ENCODE results near the gene MPI. TPM values are rescaled to one million over a fixed set of nuclear protein-coding genes. Genes with fewer than 3 reads are reported as not detected.

The MPI gene, protein sequence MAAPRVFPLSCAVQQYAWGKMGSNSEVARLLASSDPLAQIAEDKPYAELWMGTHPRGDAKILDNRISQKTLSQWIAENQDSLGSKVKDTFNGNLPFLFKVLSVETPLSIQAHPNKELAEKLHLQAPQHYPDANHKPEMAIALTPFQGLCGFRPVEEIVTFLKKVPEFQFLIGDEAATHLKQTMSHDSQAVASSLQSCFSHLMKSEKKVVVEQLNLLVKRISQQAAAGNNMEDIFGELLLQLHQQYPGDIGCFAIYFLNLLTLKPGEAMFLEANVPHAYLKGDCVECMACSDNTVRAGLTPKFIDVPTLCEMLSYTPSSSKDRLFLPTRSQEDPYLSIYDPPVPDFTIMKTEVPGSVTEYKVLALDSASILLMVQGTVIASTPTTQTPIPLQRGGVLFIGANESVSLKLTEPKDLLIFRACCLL
- total RNA-seq (2014; rRNA removed; shearing (Covaris generic)) (79.0 and 85.2 TPM in 2 replicates), polyA plus RNA-seq (2016; fragmentation: Nextera tagmentation; extraction: Ambion mirVana) (34.8 and 41.2 TPM in 2 replicates)

DNA sequence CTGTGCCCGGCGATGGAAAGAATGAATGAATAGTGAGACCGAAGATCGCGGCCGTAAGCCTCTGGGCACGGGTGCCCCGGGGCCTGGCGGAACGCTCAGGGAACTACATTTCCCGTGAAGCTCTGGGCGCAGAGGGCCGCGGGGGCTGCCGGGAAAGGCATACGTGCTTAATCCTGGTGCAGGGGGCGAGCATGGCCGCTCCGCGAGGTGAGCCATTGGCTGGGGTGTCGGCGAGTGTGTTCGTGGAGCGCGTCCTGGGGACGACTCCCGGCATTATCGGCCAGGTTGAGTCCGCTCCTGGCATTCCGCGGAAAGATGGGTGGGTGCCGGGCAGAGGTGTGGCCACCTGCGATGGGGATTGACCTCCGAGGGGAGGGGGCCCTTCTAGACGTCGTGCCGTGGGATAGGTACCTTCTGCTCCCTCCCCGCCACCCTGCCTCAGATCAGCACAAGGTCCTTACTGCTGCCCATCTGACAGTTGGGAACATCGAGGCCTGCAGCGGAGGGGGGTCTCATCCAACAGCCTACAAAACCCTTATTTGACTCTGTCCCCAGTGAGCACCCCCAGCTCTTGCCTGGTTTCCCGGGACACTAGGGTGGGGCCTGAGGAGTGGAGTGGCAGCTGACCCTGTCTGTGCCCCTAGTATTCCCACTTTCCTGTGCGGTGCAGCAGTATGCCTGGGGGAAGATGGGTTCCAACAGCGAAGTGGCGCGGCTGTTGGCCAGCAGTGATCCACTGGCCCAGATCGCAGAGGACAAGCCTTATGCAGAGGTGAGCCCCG, at the start of gene MPI:
Gene MPI, plus strand, starts transcription at position 160 of the 782 bp plus-strand sequence. Its CDS starts 32 bp downstream, at position 192.
- Histone ChIP-seq H3K4me2 (ENCODE audit: unreplicated experiment) (peak within 1 kb of the TSS; percentile 82), H3K4me3 (peak within 1 kb of the TSS; percentile 93), H3K9me2 (ENCODE audit: insufficient read depth) (no peaks in the 10 kb centered on the region), H3K79me2 (ENCODE audit: insufficient read depth) (peaks cover 17% of the 10 kb centered on the region; the same call in 1 of the 2 replicates), H3K27ac (peak within 1 kb of the TSS; percentile 3; the same call in 1 of the 2 replicates), H3K9ac (peak within 1 kb of the TSS; percentile 90), H3F3A (ENCODE audit: insufficient read depth) (peaks cover 7% of the 10 kb centered on the region; the same call in 1 of the 2 replicates), H4K20me1 (ENCODE audit: insufficient read depth) (no peaks in the 10 kb centered on the region), H3K9me3 (ENCODE audit: low read depth) (no peaks in the 10 kb centered on the region), H3K4me1 (ENCODE audit: insufficient read depth) (peaks cover 13% of the 10 kb centered on the region), H3K27me3 (replicated peaks; ENCODE audit: insufficient read depth) (no peaks in the 10 kb centered on the region), H2AFZ (peak within 1 kb of the TSS; percentile 95), H3K36me3 (ENCODE audit: low read depth) (no peaks in the 10 kb centered on the region)
- peak; percentile 95 for DNase-seq
- in situ Hi-C loops (cut with MboI) = no loop called here
- 1% methylated on average over 47 of the region's 47 CpGs for WGBS, 2 experiments (ENCODE audit: low coverage in 1 of 2, low lambda C conversion rate in 2 of 2, missing lambda C conversion rate in 2 of 2)
- no peak for TF ChIP-seq EZH2 (IDR thresholded peaks at IDR 0.05; ENCODE audit: insufficient read depth, poor library complexity, severe bottlenecking)
- TF ChIP-seq EZH2phosphoT487 (IDR thresholded peaks at IDR 0.05; ENCODE audit: insufficient read depth, low read depth) = no peak

DNA sequence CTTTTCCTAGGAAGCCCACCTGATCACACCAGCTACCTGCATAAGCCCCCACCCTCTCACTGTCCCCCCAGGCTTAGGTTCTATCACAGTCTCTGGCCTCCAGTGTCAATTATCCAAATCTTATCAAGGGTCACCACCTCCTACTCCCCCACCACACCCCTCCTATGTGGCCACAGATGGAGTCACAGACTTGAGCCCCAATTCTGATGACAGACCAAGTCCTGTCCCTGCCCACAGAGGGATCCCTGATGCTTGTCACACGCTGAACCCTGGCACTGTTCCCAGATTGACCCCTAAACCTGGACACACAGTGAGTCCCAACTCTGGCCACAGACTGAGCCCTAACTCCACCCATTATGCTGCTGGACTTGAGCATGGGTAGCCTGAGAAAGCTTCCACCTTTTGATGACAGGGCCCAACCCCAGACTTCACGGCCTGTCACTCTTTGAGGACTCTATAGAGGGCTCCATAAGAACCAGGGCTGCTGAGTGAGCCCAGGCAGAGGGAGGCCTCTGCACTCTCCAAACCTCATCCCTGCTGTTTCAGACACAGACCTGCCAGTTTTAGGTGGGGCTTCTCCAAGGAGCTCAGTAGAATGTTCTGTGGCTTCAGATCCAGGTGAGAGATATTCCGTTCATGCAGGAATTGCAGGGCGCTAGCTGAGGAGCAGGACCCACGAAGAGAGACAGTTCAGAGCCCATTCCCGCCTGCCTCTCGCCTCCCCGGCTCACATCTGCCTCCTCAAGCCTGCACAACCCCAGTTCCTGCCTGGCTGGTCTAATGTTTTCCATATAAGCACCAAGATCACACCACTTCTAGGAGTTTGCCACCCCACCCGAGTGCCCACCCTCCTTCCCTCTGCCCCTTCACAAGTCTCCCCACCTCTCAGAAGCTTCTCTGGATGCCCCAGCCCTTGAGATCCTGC, 48.7 kb upstream of the MPI start:
- H3K36me3 ChIP-seq (ENCODE audit: low read depth) = no peaks in the 10 kb centered on the region
- WGBS, 2 experiments (ENCODE audit: low coverage in 1 of 2, low lambda C conversion rate in 2 of 2, missing lambda C conversion rate in 2 of 2) = 85 to 92% methylated on average over 9 of the region's 9 CpGs
- H3K27me3 ChIP-seq (replicated peaks; ENCODE audit: insufficient read depth) = no peaks in the 10 kb centered on the region
- in situ Hi-C loops (cut with MboI) = no loop called here
- no peak overlapping the region for H3K4me2 ChIP-seq (ENCODE audit: unreplicated experiment)
- peaks cover 6% of the 10 kb centered on the region; the same call in 1 of the 2 replicates for H3F3A ChIP-seq (ENCODE audit: insufficient read depth)
- TF ChIP-seq EZH2phosphoT487 (IDR thresholded peaks at IDR 0.05; ENCODE audit: insufficient read depth, low read depth) = no peak
- TF ChIP-seq EZH2 (IDR thresholded peaks at IDR 0.05; ENCODE audit: insufficient read depth, poor library complexity, severe bottlenecking) = no peak
- H4K20me1 ChIP-seq (ENCODE audit: insufficient read depth) = no peaks in the 10 kb centered on the region
- DNase-seq = no peak
- H3K4me3 ChIP-seq = no peak overlapping the region
- H3K27ac ChIP-seq = no peak overlapping the region
- no peaks in the 10 kb centered on the region for H3K9me2 ChIP-seq (ENCODE audit: insufficient read depth)
- H3K9me3 ChIP-seq (ENCODE audit: low read depth) = no peaks in the 10 kb centered on the region
- H3K9ac ChIP-seq = no peak overlapping the region
- no peaks in the 10 kb centered on the region for H3K79me2 ChIP-seq (ENCODE audit: insufficient read depth)
- no peak overlapping the region for H2AFZ ChIP-seq
- H3K4me1 ChIP-seq (ENCODE audit: insufficient read depth) = peaks cover 7% of the 10 kb centered on the region; the same call in 1 of the 2 replicates

- Histone ChIP-seq H3F3A (ENCODE audit: insufficient read depth) (peaks cover 6% of the 10 kb centered on the region; the same call in 1 of the 2 replicates), H4K20me1 (ENCODE audit: insufficient read depth) (no peaks in the 10 kb centered on the region), H2AFZ (0 out of 2 replicates have a peak overlapping the region, but pooled peaks have one; percentile 96), H3K4me3 (peak overlapping the region; percentile 92), H3K4me2 (ENCODE audit: unreplicated experiment) (peak overlapping the region; percentile 83), H3K27me3 (replicated peaks; ENCODE audit: insufficient read depth) (no peaks in the 10 kb centered on the region), H3K36me3 (ENCODE audit: low read depth) (no peaks in the 10 kb centered on the region), H3K27ac (no peak overlapping the region), H3K9me3 (ENCODE audit: low read depth) (no peaks in the 10 kb centered on the region), H3K79me2 (ENCODE audit: insufficient read depth) (no peaks in the 10 kb centered on the region), H3K9ac (peak overlapping the region; percentile 90), H3K4me1 (ENCODE audit: insufficient read depth) (peaks cover 7% of the 10 kb centered on the region; the same call in 1 of the 2 replicates), H3K9me2 (ENCODE audit: insufficient read depth) (no peaks in the 10 kb centered on the region)
- 70 to 71% methylated on average over 14 of the region's 14 CpGs for WGBS, 2 experiments (ENCODE audit: low coverage in 1 of 2, low lambda C conversion rate in 2 of 2, missing lambda C conversion rate in 2 of 2)
- DNase-seq = no peak
- TF ChIP-seq EZH2 (IDR thresholded peaks at IDR 0.05; ENCODE audit: insufficient read depth, poor library complexity, severe bottlenecking) (no peak), EZH2phosphoT487 (IDR thresholded peaks at IDR 0.05; ENCODE audit: insufficient read depth, low read depth) (no peak)
- in situ Hi-C loops (cut with MboI) = no loop called here
These were observed 47.9 kb upstream of the MPI start for GRCh38 chr15:74841891-74842373.
